ENCODE data around the gene ADGRG3.

- TF ChIP-seq SP1 (IDR thresholded peaks at IDR 0.05; ENCODE audit: low read depth) (no peak), SIN3A (IDR thresholded peaks at IDR 0.05; ENCODE audit: low read depth) (no peak)
Observed at GRCh38 chr16:57672416-57672815, 4.3 kb downstream of the ADGRG3 start.

All from HCT116 (cell line).